HepG2 (cell line): ENCODE measurements around the gene FOXN3. TPM values are rescaled to one million over a fixed set of nuclear protein-coding genes. Genes with fewer than 3 reads are reported as not detected.

ENCODE experiments used
- ATAC-seq: fragments of 200-7000 bp; cut with Tn5 transposase; 3 replicates; pipeline ENCODE4 v1.9.1; 2020; ENCODE audit warnings: mild to moderate bottlenecking, moderate library complexity
- BruUV-seq: library from RNA; stranded (reverse); fragments of 400-500 nt; replicated peaks from 2 replicates; lab custom pipeline; 2021; lab: Mats Ljungman, UMichigan
- CTCF ChIA-PET: fragments of 300-600 bp; formaldehyde crosslinking; extraction: SDS; loops from one replicate; lab custom pipeline; 2021; ENCODE audit warnings: low total read pairs, inconsistent platforms, low intra/inter-chr PET ratio; lab: Yijun Ruan, JAX
- POLR2A ChIA-PET: fragments of 350-600 bp; sonication (Branson Sonifier 250); formaldehyde crosslinking; loops from one replicate; lab custom pipeline; 2020; ENCODE audit warnings: antibody characterized with exemption, inconsistent platforms; lab: Yijun Ruan, JAX
- DNase-seq: peaks from one replicate; pipeline ENCODE4 v3.0.0-alpha.2; 2015; ENCODE audit warnings: low spot score
- FAIRE-seq: peaks from 3 replicates; lab custom pipeline; 2011; peaks lifted over from hg19 to GRCh38; lab: Jason Lieb, UNC
- H2AFZ ChIP-seq: one replicate; pipeline ENCODE4 v1.6.1; 2011; ENCODE audit warnings: low read length, inconsistent platforms
- H3K27ac ChIP-seq: fragments of 300-600 bp; 3 replicates; pipeline ENCODE4 v1.8.0; 2011; ENCODE audit warnings: mixed run types, mild to moderate bottlenecking, mixed read lengths, low read length, inconsistent platforms; ENCODE audit not compliant: insufficient read depth; ENCODE audit errors: extremely low read length
- H3K27me3 ChIP-seq, 2 experiments: fragments of 200-600 bp in 1 of 2; 2 replicates in 1 of 2; 3 replicates in 1 of 2; pipeline versions ENCODE4 v1.6.0 to v1.8.0; 2011; ENCODE audit warnings: low read length in 2 of 2, mild to moderate bottlenecking in 2 of 2, moderate library complexity in 2 of 2, inconsistent platforms in 1 of 2; ENCODE audit not compliant: insufficient read depth in 2 of 2, control insufficient read depth in 1 of 2
- H3K36me3 ChIP-seq, 2 experiments: fragments of 200-600 bp in 1 of 2; replicated peaks in 1 of 2; 2 replicates in 1 of 2; 3 replicates in 1 of 2; pipeline versions ENCODE4 v1.5.1 to v1.8.0; 2011; ENCODE audit warnings: low read length in 2 of 2, inconsistent platforms in 1 of 2; ENCODE audit not compliant: insufficient read depth in 2 of 2, control insufficient read depth in 1 of 2
- H3K4me1 ChIP-seq: 2 replicates; pipeline ENCODE4 v1.5.1; 2012; ENCODE audit warnings: low read length, inconsistent platforms; ENCODE audit not compliant: insufficient read depth
- H3K4me2 ChIP-seq: 2 replicates; pipeline ENCODE4 v1.6.0; 2011; ENCODE audit warnings: low read depth, low read length, inconsistent platforms
- H3K4me3 ChIP-seq, 3 experiments: fragments of 200-600 bp in 1 of 3; sonication (generic), shearing (Covaris generic) in 1 of 3; replicated peaks in 1 of 3; 2 replicates each; pipeline ENCODE4 v1.5.1; 2011 to 2016; ENCODE audit warnings: low read length in 3 of 3, inconsistent platforms in 2 of 3, low read depth in 2 of 3, mild to moderate bottlenecking in 2 of 3, control low read depth in 1 of 3, mixed read lengths in 1 of 3; ENCODE audit not compliant: insufficient read depth in 1 of 3
- H3K79me2 ChIP-seq: one replicate; pipeline ENCODE4 v1.6.1; 2011; ENCODE audit warnings: low read length, inconsistent platforms; ENCODE audit not compliant: insufficient read depth
- H3K9ac ChIP-seq: 2 replicates; pipeline ENCODE4 v1.6.0; 2011; ENCODE audit warnings: mild to moderate bottlenecking, low read depth, low read length, inconsistent platforms; ENCODE audit not compliant: insufficient read depth
- H3K9me3 ChIP-seq: 2 replicates; pipeline ENCODE4 v1.5.1; 2012; ENCODE audit warnings: mild to moderate bottlenecking, low read length
- H4K20me1 ChIP-seq: 2 replicates; pipeline ENCODE4 v1.6.0; 2011; ENCODE audit warnings: inconsistent platforms, mild to moderate bottlenecking, low read length, moderate library complexity; ENCODE audit not compliant: insufficient read depth
- ATF3 ChIP-seq: sonication (generic); formaldehyde crosslinking; IDR thresholded peaks from 2 replicates; pipeline ENCODE4 v1.4.0; 2020; ENCODE audit warnings: missing genetic modification reagents
- CCDC6 ChIP-seq: sonication (generic); formaldehyde crosslinking; IDR thresholded peaks from 2 replicates; pipeline ENCODE4 v1.8.1; 2022; ENCODE audit warnings: mild to moderate bottlenecking, missing genetic modification reagents, moderate library complexity
- HNF4G ChIP-seq, 2 experiments: sonication (generic) in 1 of 2; formaldehyde crosslinking in 1 of 2; IDR thresholded peaks; 2 replicates each; pipeline versions ENCODE4 v1.4.0 to v1.6.1; 2011 to 2020; ENCODE audit warnings: borderline replicate concordance in 2 of 2, low read depth in 2 of 2, mild to moderate bottlenecking in 2 of 2, low read length in 1 of 2, missing genetic modification reagents in 1 of 2, moderate library complexity in 1 of 2
- NR2C2 ChIP-seq: sonication (generic); formaldehyde crosslinking; IDR thresholded peaks from 2 replicates; pipeline ENCODE4 v1.4.0; 2020; ENCODE audit warnings: missing genetic modification reagents, mild to moderate bottlenecking, moderate library complexity, borderline replicate concordance
- REST ChIP-seq, 2 experiments: IDR thresholded peaks; 2 replicates each; pipeline ENCODE4 v1.6.1; 2011 to 2012; ENCODE audit warnings: low read length in 2 of 2, borderline replicate concordance in 1 of 2, low read depth in 1 of 2, mild to moderate bottlenecking in 1 of 2, moderate library complexity in 1 of 2
- SNAPC2 ChIP-seq: sonication (generic); formaldehyde crosslinking; IDR thresholded peaks from 2 replicates; pipeline ENCODE4 v1.8.1; 2022; ENCODE audit warnings: mild to moderate bottlenecking, missing genetic modification reagents
- ZBTB46 ChIP-seq: sonication (generic); formaldehyde crosslinking; IDR thresholded peaks from 2 replicates; pipeline ENCODE4 v1.4.0; 2020; ENCODE audit warnings: mild to moderate bottlenecking, missing genetic modification reagents, borderline replicate concordance
- ZBTB8A ChIP-seq: sonication (generic); formaldehyde crosslinking; IDR thresholded peaks from 2 replicates; pipeline ENCODE4 v1.4.0; 2020; ENCODE audit warnings: mild to moderate bottlenecking, low read depth, missing genetic modification reagents, borderline replicate concordance
- ZGPAT ChIP-seq: IDR thresholded peaks from 2 replicates; pipeline ENCODE4 v1.6.1; 2016; ENCODE audit warnings: mild to moderate bottlenecking
- ZNF256 ChIP-seq: sonication (generic); formaldehyde crosslinking; conservative IDR thresholded peaks from 2 replicates; pipeline ENCODE4 v1.4.0; 2020; ENCODE audit warnings: missing genetic modification reagents
- ZNF496 ChIP-seq: sonication (generic); formaldehyde crosslinking; IDR thresholded peaks from 2 replicates; pipeline ENCODE4 v1.8.1; 2023; ENCODE audit warnings: mild to moderate bottlenecking, moderate library complexity, missing genetic modification reagents; ENCODE audit not compliant: insufficient replicate concordance
- ZNF512B ChIP-seq: sonication (generic); formaldehyde crosslinking; IDR thresholded peaks from 2 replicates; pipeline ENCODE4 v1.5.1; 2020; ENCODE audit warnings: missing genetic modification reagents, mild to moderate bottlenecking, borderline replicate concordance
- ZNF616 ChIP-seq: sonication (generic); formaldehyde crosslinking; IDR thresholded peaks from 2 replicates; pipeline ENCODE4 v1.5.0; 2020; ENCODE audit warnings: low read depth, mild to moderate bottlenecking, missing genetic modification reagents
- WGBS: methylation state at CpG from one replicate; pipeline ENCODE4 v1.1.6; 2017; ENCODE audit warnings: low lambda C conversion rate; 5-methylcytosine and 5-hydroxymethylcytosine counted together
- in situ Hi-C: cut with HindIII; loops from 2 replicates; pipeline ENCODE4 v1.10.0; 2017; ENCODE audit warnings: low pct_unique_long_range_greater_than_20kb; ENCODE audit not compliant: extremely low pct_ligation_motif_present
- intact Hi-C: fragments of 100-400 bp; cut with micrococcal nuclease; formaldehyde crosslinking; loops from one replicate; pipeline ENCODE4 v1.10.0; 2022; ENCODE audit not compliant: unreplicated experiment
- polyA plus RNA-seq, 8 experiments: library from polyadenylated mRNA; depleted of rRNA in 3 of 8; stranded (reverse) in 7 of 8; unstranded in 1 of 8; fragments of >200 nt; fragmentation: Illumina TruSeq in 4 of 8; extraction: Trizol in 4 of 8; gene quantifications; 2 replicates each; pipeline versions ENCODE4 v1.2.1 to v1.2.3, GENCODE V29; 2011 to 2016; ENCODE audit warnings: low read depth in 4 of 8, missing spikeins in 1 of 8, mixed read lengths in 1 of 8; ENCODE audit not compliant: insufficient read depth in 1 of 8
- total RNA-seq, 5 experiments: library from RNA; depleted of rRNA; stranded (reverse); fragments of >200 nt; fragmentation: Illumina TruSeq; extraction: Trizol; gene quantifications; 2 replicates each; pipeline ENCODE4 v1.2.3, GENCODE V29; 2016; ENCODE audit warnings: low read depth in 1 of 5

Gene FOXN3
- total and polyA plus RNA-seq, 2 of the 13 experiments (the other 11 are each of a cell fraction or from before 2014, with no cell fraction given): 32.4 to 70.2 TPM

- DNase-seq: no peak
- no TSS peak for BruUV-seq
- H3K4me2 ChIP-seq: no peak overlapping the region
- no peak overlapping the region for H2AFZ ChIP-seq
- H3K4me3 ChIP-seq: no peak overlapping the region
- ATAC-seq: no peak
- H3K27me3 ChIP-seq: no peaks in the 10 kb centered on the region
- peaks cover 14% of the 10 kb centered on the region; the same call in 1 of the 2 replicates for H4K20me1 ChIP-seq
- ChIA-PET POLR2A (no interaction called here), CTCF (no interaction called here)
- H3K9me3 ChIP-seq: no peaks in the 10 kb centered on the region
- peaks cover 18 to 62% of the 10 kb centered on the region in 2 experiments for H3K36me3 ChIP-seq
- H3K27ac ChIP-seq: no peak overlapping the region
- 97% methylated on average over 7 of the region's 7 CpGs for WGBS
- in situ Hi-C loops (no loop called here), intact Hi-C loops (no loop called here)
- H3K4me1 ChIP-seq: peaks cover 35% of the 10 kb centered on the region
- no peak for FAIRE-seq
- peaks cover 41% of the 10 kb centered on the region for H3K79me2 ChIP-seq
- H3K9ac ChIP-seq: no peak overlapping the region
- TF ChIP-seq ZBTB8A (CRISPR knock-in tag) (no peak), ZNF512B (CRISPR knock-in tag) (no peak), HNF4G (IDR thresholded peaks at IDR 0.05; ENCODE audit: borderline replicate concordance, low read depth, low read length) (no peak), HNF4G (CRISPR knock-in tag; IDR thresholded peaks at IDR 0.05; ENCODE audit: borderline replicate concordance, low read depth) (no peak), ZNF616 (no peak), CCDC6 (no peak), ZBTB46 (CRISPR knock-in tag) (no peak), ZGPAT (CRISPR knock-in tag) (no peak), NR2C2 (CRISPR knock-in tag) (no peak), ZNF256 (CRISPR knock-in tag) (no peak), SNAPC2 (CRISPR knock-in tag) (no peak), ZNF496 (CRISPR knock-in tag) (no peak), ATF3 (CRISPR knock-in tag) (no peak), REST (IDR thresholded peaks at IDR 0.05; ENCODE audit: borderline replicate concordance in 1 of 2, low read depth in 1 of 2, low read length in 2 of 2) (no peak)
Measured at GRCh38 chr14:89294060-89294459, 123.0 kb downstream of the FOXN3 start.
